Measurements from ENCODE around the gene TMEM50B.

- TF ChIP-seq CTCF (IDR thresholded peaks at IDR 0.05; ENCODE audit: low read length) (no peak), EZH2 (IDR thresholded peaks at IDR 0.05; ENCODE audit: borderline replicate concordance, low read length) (no peak)
These were observed 34.5 kb upstream of the TMEM50B start for GRCh38 chr21:33514229-33514628.

Data from OCI-LY1 (cell line).